ENCODE data around the gene LRRC57. TPM values are rescaled to one million over a fixed set of nuclear protein-coding genes. Genes with fewer than 3 reads are reported as not detected.
"Not testable (repeated sequence)": the region's sequence is repeated elsewhere in the genome, so short reads cannot be mapped to it uniquely, and the experiment has no call there.

The LRRC57 gene
- total RNA-seq, 1 experiment from 2014 or later, result 28.8 TPM

DNA sequence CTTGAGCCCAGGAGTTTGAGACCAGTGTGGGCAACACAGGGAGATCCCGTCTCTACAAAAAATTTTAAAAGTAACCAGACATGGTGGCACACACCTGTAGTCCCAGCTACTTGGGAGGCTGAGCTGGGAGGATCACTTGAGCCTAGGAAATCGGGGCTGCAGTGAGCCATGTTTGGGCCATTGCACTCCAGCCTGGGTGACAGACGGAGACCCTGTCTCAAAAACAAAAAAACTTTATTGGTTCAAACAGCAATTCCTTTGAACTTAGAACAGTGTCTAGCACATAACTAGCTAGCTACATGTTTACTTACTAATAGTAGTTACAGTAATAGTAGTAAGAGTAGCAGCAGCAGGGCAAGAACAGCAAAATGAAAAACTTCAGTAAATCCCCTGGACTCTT lies 10.1 kb upstream of the LRRC57 start:
- no peaks in the 10 kb centered on the region for H3K27me3 ChIP-seq (replicated peaks; ENCODE audit: control insufficient read depth, insufficient read depth, low read length)
- ChIA-PET POLR2A (no interaction called here), CTCF (no interaction called here)
- no peak overlapping the region for H3K4me3 Mint-ChIP-seq (ENCODE audit: unreplicated experiment)
- TF ChIP-seq, protein P1, sequence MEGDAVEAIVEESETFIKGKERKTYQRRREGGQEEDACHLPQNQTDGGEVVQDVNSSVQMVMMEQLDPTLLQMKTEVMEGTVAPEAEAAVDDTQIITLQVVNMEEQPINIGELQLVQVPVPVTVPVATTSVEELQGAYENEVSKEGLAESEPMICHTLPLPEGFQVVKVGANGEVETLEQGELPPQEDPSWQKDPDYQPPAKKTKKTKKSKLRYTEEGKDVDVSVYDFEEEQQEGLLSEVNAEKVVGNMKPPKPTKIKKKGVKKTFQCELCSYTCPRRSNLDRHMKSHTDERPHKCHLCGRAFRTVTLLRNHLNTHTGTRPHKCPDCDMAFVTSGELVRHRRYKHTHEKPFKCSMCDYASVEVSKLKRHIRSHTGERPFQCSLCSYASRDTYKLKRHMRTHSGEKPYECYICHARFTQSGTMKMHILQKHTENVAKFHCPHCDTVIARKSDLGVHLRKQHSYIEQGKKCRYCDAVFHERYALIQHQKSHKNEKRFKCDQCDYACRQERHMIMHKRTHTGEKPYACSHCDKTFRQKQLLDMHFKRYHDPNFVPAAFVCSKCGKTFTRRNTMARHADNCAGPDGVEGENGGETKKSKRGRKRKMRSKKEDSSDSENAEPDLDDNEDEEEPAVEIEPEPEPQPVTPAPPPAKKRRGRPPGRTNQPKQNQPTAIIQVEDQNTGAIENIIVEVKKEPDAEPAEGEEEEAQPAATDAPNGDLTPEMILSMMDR (IDR thresholded peaks at IDR 0.05; ENCODE audit: insufficient read depth in 1 of 2, low read depth in 1 of 2, low read length in 1 of 2, severe bottlenecking in 1 of 2, unreplicated experiment in 1 of 2), result no peak
- H3K36me3 ChIP-seq (ENCODE audit: control insufficient read depth, insufficient read depth, low read length), result no peaks in the 10 kb centered on the region; the same call in 1 of the 2 replicates
- H3K36me3 Mint-ChIP-seq (ENCODE audit: insufficient read depth, unreplicated experiment), result peaks cover 30% of the 10 kb centered on the region
- no peaks in the 10 kb centered on the region for H3K9me3 ChIP-seq
- no peaks in the 10 kb centered on the region for H3K27me3 Mint-ChIP-seq (ENCODE audit: insufficient read depth, unreplicated experiment)
- no peak for DNase-seq
- no TSS peak for BruUV-seq (replicated peaks)
- no peaks in the 10 kb centered on the region for H3K4me1 ChIP-seq
- H3K4me3 ChIP-seq (ENCODE audit: low read depth, low read length), result no peak overlapping the region
- H3K27ac Mint-ChIP-seq (ENCODE audit: unreplicated experiment), result no peak overlapping the region
- intact Hi-C loops (cut with micrococcal nuclease; ENCODE audit: unreplicated experiment), result no loop called here
- no peaks in the 10 kb centered on the region for H3K9me3 Mint-ChIP-seq (ENCODE audit: unreplicated experiment)
- no peaks in the 10 kb centered on the region for H3K4me1 Mint-ChIP-seq (ENCODE audit: low read depth, unreplicated experiment)

DNA sequence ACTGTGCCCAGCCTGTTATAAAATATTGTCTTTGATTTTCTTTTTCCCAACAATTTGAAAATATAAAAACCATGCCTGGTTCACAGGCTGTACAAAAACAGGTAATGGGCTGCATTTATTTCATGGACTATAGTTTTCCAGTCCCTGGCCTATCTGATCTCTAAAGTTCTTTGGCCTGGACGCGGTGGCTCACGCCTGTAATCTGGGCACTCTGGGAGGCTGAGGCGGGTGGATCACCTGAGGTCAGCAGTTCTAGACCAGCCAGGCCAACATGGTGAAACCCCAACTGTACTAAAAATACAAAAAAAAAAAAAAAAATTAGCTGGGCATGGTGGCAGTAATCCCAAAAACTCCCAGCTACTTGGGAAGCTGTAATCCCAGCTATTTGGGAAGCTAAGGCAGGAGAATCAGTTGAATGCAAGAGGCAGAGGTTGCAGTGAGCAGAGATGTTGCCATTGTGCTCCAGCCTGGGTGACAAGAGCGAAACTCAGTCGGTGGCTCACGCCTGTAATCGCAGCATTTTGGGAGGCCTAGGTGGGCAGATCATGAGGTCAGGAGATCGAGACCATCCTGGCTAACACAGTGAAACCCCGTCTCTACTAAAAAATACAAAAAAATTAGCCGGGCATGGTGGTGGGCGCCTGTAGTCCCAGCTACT lies 8.1 kb upstream of the LRRC57 start:
- H3K27ac Mint-ChIP-seq (ENCODE audit: unreplicated experiment); BruUV-seq (replicated peaks); CTCF ChIA-PET; intact Hi-C loops (cut with micrococcal nuclease; ENCODE audit: unreplicated experiment); H3K27me3 ChIP-seq (replicated peaks; ENCODE audit: control insufficient read depth, insufficient read depth, low read length); H3K4me3 Mint-ChIP-seq (ENCODE audit: unreplicated experiment); DNase-seq; H3K27me3 Mint-ChIP-seq (ENCODE audit: insufficient read depth, unreplicated experiment); H3K9me3 Mint-ChIP-seq (ENCODE audit: unreplicated experiment); H3K4me1 Mint-ChIP-seq (ENCODE audit: low read depth, unreplicated experiment); H3K4me3 ChIP-seq (ENCODE audit: low read depth, low read length); H3K4me1 ChIP-seq; H3K36me3 ChIP-seq (ENCODE audit: control insufficient read depth, insufficient read depth, low read length); H3K9me3 ChIP-seq: not testable (repeated sequence)
- POLR2A ChIA-PET, result interaction anchor here (0.6 kb wide), 2 partner anchors 61 to 573 kb away, joined by 3 read pairs; no protein-coding TSS in a partner anchor
- peaks cover 21% of the 10 kb centered on the region for H3K36me3 Mint-ChIP-seq (ENCODE audit: insufficient read depth, unreplicated experiment)

DNA sequence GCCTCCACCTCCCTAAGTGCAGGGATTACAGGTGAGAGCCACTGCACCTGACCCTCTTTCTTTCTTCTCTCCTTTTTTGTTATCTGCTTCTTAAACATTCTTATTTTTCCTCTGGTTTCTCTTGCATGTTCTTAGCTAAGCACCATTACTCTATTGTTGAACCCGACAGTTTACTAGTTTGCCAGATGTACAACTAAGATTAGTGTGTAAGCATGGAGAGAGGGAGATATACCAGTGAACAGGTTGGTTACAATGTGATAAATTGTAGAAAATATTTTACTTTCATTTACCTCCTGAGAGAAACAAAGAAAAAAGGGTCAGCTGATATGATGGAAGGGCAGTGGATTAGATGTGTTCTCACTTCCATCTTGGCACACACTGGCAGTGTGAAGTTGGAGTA lies 5.0 kb upstream of the LRRC57 start:
- no TSS peak for BruUV-seq (replicated peaks)
- Histone ChIP-seq H3K9me3 (no peaks in the 10 kb centered on the region), H3K4me3 (ENCODE audit: low read depth, low read length) (no peak overlapping the region), H3K36me3 (ENCODE audit: control insufficient read depth, insufficient read depth, low read length) (no peaks in the 10 kb centered on the region), H3K27me3 (replicated peaks; ENCODE audit: control insufficient read depth, insufficient read depth, low read length) (no peaks in the 10 kb centered on the region), H3K4me1 (no peaks in the 10 kb centered on the region)
- no peak for DNase-seq
- Mint-ChIP-seq H3K4me3 (ENCODE audit: unreplicated experiment) (no peak overlapping the region), H3K27me3 (ENCODE audit: insufficient read depth, unreplicated experiment) (no peaks in the 10 kb centered on the region), H3K9me3 (ENCODE audit: unreplicated experiment) (no peaks in the 10 kb centered on the region), H3K36me3 (ENCODE audit: insufficient read depth, unreplicated experiment) (peaks cover 23% of the 10 kb centered on the region), H3K4me1 (ENCODE audit: low read depth, unreplicated experiment) (peaks cover 8% of the 10 kb centered on the region), H3K27ac (ENCODE audit: unreplicated experiment) (no peak overlapping the region)
- TF ChIP-seq, protein P1 (IDR thresholded peaks at IDR 0.05; ENCODE audit: insufficient read depth in 1 of 2, low read depth in 1 of 2, low read length in 1 of 2, severe bottlenecking in 1 of 2, unreplicated experiment in 1 of 2), result no peak
- intact Hi-C loops (cut with micrococcal nuclease; ENCODE audit: unreplicated experiment), result no loop called here
- CTCF ChIA-PET, result no interaction called here
- POLR2A ChIA-PET, result interaction anchor here (1.0 kb wide), 1 partner anchor 22 kb away, joined by 3 read pairs; the partner anchor contains the start of gene STARD9
